ENCODE results near the gene ID3. TPM values are rescaled to one million over a fixed set of nuclear protein-coding genes. Genes with fewer than 3 reads are reported as not detected.

ID3 gene
- total and polyA plus RNA-seq, 2 donors (not counting 3 experiments of a cell fraction or from before 2014, with no cell fraction given), result 277 to 971 TPM

- no peaks in the 10 kb centered on the region for H3K9me1 ChIP-seq (replicated peaks; ENCODE audit: control insufficient read depth, extremely low read depth, insufficient read depth, low read length)
- no peak overlapping the region for H3K4me3 ChIP-seq (replicated peaks in 1 of 3; ENCODE audit: insufficient read depth in 1 of 3, low read depth in 1 of 3, low read length in 3 of 3)
- H3K79me2 ChIP-seq (ENCODE audit: control insufficient read depth, insufficient read depth, low read length), result no peaks in the 10 kb centered on the region
- no peak for FAIRE-seq
- TF ChIP-seq GATA2 (IDR thresholded peaks at IDR 0.05; ENCODE audit: insufficient read depth, insufficient read length, low read depth, low read length), result no peak
- TF ChIP-seq MYC (IDR thresholded peaks at IDR 0.05; ENCODE audit: low read depth, low read length), result no peak
- TF ChIP-seq POLR2AphosphoS5 (IDR thresholded peaks at IDR 0.05; ENCODE audit: insufficient read depth, low read depth, low read length), result no peak
- TF ChIP-seq POLR2A (IDR thresholded peaks at IDR 0.05; ENCODE audit: low read depth, low read length), result no peak
- TF ChIP-seq JUN (IDR thresholded peaks at IDR 0.05; ENCODE audit: borderline replicate concordance, insufficient read depth, insufficient read length, low read depth), result no peak
- no peak for TF ChIP-seq CTCF (IDR thresholded peaks at IDR 0.05; ENCODE audit: extremely low read depth in 1 of 2, insufficient read depth in 1 of 2, low read depth in 1 of 2, low read length in 2 of 2)
- no peak for TF ChIP-seq MAX (IDR thresholded peaks at IDR 0.05; ENCODE audit: insufficient read depth, insufficient read length)
- no peak for TF ChIP-seq FOS (IDR thresholded peaks at IDR 0.05; ENCODE audit: borderline replicate concordance, insufficient read depth, low read length)
- no peak for TF ChIP-seq EZH2 (IDR thresholded peaks at IDR 0.05; ENCODE audit: borderline replicate concordance, low read depth, low read length, severe bottlenecking)
- H3K27ac ChIP-seq (ENCODE audit: insufficient read depth, low read depth, low read length), result no peak overlapping the region
- dilution Hi-C loops (cut with MboI; ENCODE audit: extremely low pct_ligation_motif_present, low sequenced_read_pairs), result no loop called here
- H3K9me3 ChIP-seq (replicated peaks; ENCODE audit: control insufficient read depth, insufficient read depth, low read length), result no peaks in the 10 kb centered on the region
- intact Hi-C loops (cut with micrococcal nuclease), result no loop called here
- H3K27me3 ChIP-seq (ENCODE audit: control insufficient read depth in 2 of 2, insufficient read depth in 2 of 2, low read length in 2 of 2), result peaks cover 4 to 10% of the 10 kb centered on the region in 2 experiments
- H2AFZ ChIP-seq (ENCODE audit: low read depth, low read length), result no peak overlapping the region
- no peaks in the 10 kb centered on the region for H4K20me1 ChIP-seq (replicated peaks; ENCODE audit: control insufficient read depth, extremely low read depth, insufficient read depth, low read length)
- no peaks in the 10 kb centered on the region for H3K36me3 ChIP-seq (ENCODE audit: control insufficient read depth in 2 of 2, extremely low read depth in 1 of 2, insufficient read depth in 2 of 2, low read length in 2 of 2)
- no TSS peak for BruUV-seq (replicated peaks)
- H3K4me2 ChIP-seq (ENCODE audit: insufficient read depth, low read length), result no peak overlapping the region
- no peak for DNase-seq (ENCODE audit: low read depth, low spot score)
- no peaks in the 10 kb centered on the region for H3K4me1 ChIP-seq (ENCODE audit: control insufficient read depth, extremely low read depth, insufficient read depth, low read length)
- H3K9ac ChIP-seq (replicated peaks; ENCODE audit: extremely low read depth, insufficient read depth, low read length), result no peak overlapping the region
- ChIA-PET POLR2A (interaction anchor here (0.6 kb wide), 1 partner anchor 11 kb away, joined by 3 read pairs; no protein-coding TSS in a partner anchor), CTCF (interaction anchor here (1.4 kb wide), 1 partner anchor 45 kb away, joined by 3 read pairs; no protein-coding TSS in a partner anchor)
These were observed 30.3 kb upstream of the ID3 start for GRCh38 chr1:23589585-23589986.
